PC-9 (cell line): ENCODE data around the gene NFAM1.

ENCODE experiments used
- EZH2 ChIP-seq: fragments of 200-600 bp; sonication (generic); IDR thresholded peaks from 2 replicates; pipeline ENCODE4 v1.8.0; 2017; ENCODE audit warnings: antibody characterized with exemption, low read depth
- TF ChIP-seq, protein P1 (sequence below): fragments of 200-600 bp; sonication (generic); conservative IDR thresholded peaks from 2 replicates; pipeline ENCODE4 v1.6.1; 2017; ENCODE audit warnings: mixed run types, antibody characterized with exemption, mild to moderate bottlenecking, moderate library complexity

DNA sequence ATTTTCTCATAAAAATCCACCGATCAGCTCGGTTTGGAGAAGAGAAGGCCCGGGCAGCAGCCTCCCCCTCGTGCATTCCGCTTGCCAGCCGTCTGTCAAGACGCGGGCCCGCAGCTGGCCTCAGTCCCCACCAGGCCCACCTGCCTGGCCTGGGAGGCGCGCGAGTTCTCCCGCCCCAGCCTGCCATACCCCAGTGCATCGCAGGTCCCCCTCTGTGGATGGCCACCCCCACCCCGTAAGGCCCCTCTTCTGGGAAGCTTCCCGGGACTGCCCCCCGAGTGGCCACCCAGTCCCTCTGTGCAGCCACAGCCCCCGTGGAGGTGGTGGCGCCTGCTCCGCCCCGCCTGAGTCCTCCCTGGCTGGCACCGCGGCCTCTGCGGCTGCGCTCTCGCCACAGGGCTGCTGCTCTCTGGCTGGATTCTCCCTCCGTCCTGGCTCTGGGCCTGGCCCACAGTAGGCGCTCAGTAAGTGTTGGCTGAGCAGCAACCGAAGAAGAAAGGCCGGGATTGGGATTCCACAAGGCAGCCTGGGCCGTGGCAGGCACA, 87.8 kb downstream of the NFAM1 start:
- TF ChIP-seq, protein P1, sequence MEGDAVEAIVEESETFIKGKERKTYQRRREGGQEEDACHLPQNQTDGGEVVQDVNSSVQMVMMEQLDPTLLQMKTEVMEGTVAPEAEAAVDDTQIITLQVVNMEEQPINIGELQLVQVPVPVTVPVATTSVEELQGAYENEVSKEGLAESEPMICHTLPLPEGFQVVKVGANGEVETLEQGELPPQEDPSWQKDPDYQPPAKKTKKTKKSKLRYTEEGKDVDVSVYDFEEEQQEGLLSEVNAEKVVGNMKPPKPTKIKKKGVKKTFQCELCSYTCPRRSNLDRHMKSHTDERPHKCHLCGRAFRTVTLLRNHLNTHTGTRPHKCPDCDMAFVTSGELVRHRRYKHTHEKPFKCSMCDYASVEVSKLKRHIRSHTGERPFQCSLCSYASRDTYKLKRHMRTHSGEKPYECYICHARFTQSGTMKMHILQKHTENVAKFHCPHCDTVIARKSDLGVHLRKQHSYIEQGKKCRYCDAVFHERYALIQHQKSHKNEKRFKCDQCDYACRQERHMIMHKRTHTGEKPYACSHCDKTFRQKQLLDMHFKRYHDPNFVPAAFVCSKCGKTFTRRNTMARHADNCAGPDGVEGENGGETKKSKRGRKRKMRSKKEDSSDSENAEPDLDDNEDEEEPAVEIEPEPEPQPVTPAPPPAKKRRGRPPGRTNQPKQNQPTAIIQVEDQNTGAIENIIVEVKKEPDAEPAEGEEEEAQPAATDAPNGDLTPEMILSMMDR: no peak
- TF ChIP-seq EZH2: no peak
